Esophagus mucosa (tissue), 1 donor: ENCODE results near the gene PDCD6IP. TPM values are rescaled to one million over a fixed set of nuclear protein-coding genes. Genes with fewer than 3 reads are reported as not detected.
"Not testable (repeated sequence)": the region's sequence is repeated elsewhere in the genome, so short reads cannot be mapped to it uniquely, and the experiment has no call there.

Source experiments
- ATAC-seq: fragments of 200-7000 bp; cut with Tn5 transposase; one replicate; pipeline ENCODE4 v1.9.1; 2020
- total RNA-seq: library from RNA; stranded (reverse); gene quantifications from one replicate; pipeline ENCODE4 v1.2.4, GENCODE V29; 2023
- donor health status: DM: yes; HTN: yes; CAD: no.

The PDCD6IP gene
- total RNA-seq, 1 donor from 2014 or later = 251 TPM

DNA sequence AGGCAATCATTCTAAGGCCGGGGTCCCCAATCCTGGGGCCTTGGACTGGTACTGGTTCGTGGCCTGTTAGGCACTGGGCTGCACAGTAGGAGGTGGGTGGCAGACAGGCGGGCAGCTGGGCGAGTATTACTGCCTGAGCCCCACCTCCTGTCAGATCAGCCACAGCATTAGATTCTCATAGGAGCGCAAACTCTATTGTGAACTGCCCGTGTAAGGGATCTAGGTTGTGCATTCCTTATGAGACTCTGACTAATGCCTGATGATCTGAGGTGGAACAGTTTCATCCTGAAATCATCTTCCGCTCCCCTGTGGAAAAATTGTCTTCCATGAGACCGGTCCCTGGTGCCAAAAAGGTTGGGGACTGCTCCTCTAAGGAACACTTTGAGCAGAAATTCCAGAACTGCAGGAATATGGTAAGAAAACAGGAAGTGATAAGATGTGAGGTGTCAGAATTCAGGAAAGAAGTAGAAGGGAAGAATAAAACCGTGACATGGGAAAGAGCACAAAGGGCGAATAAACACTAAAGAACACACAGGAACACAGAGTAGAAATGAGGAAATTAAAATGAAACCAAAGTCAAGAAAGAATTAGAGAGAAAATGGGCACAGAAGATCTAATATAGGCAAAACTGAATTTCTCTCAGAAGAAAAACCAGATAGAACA, 57.6 kb downstream of the PDCD6IP start:
- no peak for ATAC-seq

GRCh38 chr3:33857701-33858100, 59.3 kb downstream of the PDCD6IP start:
- not testable (repeated sequence) for ATAC-seq

DNA sequence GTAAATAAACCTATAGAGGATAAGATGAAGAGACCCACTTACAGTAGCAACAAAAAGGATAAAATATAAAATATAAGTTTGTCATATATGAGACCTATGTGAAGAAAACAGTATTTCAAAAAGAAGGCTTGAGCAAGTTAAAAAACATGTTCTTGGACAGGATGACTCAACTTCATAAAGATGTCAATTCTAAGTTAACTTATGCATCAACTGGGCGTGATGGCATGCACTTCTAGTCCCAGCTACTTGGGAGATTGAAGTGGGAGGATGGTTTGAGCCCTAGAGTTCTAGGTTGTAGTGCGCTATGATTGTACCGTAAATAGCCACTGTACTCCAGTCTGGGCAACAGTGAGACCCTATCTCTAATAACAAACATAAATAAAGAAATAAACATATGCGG, 59.7 kb downstream of the PDCD6IP start:
- ATAC-seq = no peak

- no peak for ATAC-seq
These were observed 62.1 kb downstream of the PDCD6IP start for GRCh38 chr3:33860373-33861050.

DNA sequence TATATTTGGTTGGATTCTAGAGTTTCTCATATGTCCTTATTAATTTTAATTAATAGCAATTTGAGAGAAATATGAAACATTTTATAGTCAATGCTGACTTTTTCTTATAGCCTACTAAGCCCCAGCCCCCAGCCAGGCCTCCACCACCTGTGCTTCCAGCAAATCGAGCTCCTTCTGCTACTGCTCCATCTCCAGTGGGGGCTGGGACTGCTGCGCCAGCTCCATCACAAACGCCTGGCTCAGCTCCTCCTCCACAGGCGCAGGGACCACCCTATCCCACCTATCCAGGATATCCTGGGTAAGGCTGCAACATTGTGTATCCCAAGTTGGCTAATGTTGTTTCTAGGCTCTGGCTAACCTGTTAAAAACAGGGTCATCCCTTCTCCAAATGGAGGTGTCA, 66.7 kb downstream of the PDCD6IP start:
- ATAC-seq = no peak

DNA sequence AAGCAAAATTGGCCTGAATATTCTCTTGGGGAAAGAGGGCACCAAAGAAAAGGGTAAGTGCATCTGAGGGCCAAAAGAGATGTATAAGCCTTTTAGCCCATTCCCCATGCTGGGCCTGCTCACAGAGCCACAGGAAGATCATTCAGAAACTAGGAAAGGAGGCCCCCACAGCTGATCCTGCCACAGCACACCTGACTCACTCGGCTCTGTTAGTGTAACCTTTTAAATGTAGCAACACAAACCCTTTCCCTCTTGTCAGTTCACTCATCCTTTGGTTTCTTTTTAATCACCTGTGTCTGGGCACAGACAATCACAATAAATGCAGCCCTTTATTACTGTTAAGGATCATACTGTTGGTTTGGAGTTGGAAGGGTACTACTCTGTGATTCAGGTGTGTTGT, 69.9 kb downstream of the PDCD6IP start:
- ATAC-seq = no peak

DNA sequence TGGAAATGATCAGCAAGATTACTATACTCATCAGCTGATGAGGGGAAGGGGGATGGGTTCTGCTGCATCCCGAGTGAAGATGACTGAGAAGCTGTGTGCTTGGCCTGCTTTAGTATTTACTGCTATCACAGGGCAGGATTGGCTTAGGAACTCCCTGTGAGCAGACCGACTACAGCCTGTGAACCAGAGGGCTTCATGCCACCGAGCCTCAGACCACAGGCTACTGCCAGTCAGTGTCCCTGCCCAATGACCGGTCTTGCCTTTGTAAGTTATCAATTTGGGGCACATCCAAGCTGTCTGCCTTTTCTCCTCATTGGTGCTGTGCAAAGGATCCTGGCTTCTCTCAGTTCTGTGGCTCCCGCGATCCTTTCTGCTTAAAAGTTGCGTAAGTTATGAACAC, 71.5 kb downstream of the PDCD6IP start:
- no peak for ATAC-seq

DNA sequence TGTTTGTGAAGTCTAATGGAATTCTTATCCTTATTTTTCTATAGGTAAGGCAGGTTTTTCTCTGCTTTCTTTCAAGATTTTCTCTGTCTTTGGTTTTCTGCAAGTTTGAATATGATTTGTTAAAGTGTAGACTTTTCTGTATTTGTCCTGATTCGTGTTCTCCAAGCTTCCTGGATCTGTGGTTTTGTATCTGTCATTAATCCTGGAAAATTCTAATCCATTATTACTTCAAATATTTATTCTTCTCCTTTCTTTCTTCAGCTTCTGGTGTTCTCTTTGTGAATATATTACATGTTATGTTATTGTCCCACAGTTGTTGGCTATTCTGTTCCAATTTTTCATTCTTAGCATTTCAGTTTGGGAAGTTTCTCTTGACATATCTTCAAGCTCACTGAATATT, 76.4 kb downstream of the PDCD6IP start:
- no peak for ATAC-seq

GRCh38 chr3:33875680-33876079, 77.2 kb downstream of the PDCD6IP start:
- ATAC-seq = no peak

GRCh38 chr3:33877187-33877586, 78.8 kb downstream of the PDCD6IP start:
- ATAC-seq = no peak

DNA sequence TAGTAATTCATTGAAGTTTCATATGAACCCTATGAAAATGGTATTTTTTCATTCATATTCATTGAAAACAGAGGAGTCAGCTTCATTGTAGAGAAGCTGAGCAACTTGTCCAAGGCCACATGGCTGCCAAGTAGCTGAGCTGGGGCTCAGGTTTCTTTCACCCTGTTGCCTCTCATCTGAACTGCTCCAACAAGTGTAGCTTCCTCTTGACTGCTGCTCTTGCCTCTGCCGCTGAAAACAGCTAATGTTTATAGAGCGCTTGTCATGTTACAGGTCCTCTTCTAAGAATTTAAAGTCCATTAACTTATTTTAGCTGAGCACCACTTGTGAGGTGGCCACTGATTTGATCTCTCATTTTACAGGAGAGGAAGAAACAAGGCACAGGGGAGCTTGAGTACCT, 81.1 kb downstream of the PDCD6IP start:
- no peak for ATAC-seq

DNA sequence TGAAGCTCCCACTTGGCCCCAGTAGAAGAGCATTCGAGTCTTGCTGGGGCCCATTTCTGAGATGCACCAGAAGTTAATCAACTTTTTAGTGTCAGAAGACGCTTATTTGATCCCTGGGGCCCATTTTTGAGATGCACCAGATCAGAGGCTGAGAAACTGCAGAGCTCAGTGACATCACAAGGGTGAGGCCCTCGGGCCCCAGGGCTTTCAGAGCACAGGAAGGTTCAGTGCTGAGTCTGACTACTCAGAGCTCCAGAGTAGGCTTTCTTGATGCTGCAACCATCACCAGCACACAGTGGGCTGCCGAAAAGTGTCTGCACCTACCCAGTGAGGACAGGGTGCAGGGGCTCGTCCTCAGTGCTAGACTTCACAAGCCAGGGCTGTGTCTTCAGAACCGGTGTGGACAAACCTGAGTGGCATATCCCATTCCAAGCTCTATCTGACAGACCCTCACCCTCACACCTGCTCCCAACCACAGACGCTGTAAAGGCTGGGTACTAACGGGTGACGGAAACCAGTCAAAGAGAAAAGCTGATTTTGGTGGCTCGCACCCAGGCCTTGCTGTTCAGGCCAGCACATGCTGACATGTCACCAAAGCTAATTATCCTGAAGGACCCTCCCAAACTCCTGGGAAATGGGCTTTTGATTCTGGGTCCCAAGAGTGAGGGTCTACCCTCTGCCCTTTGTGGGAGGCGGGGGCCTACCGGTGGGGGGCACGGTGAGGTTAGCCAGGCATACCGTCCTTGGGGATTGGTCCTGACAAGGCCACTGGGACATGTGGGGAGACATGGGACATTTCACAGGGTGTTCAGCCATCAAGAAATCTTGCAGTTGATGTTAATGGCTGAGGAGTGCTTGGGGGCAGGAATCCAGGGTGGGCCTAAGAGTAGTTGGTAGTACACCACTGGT, 83.0 kb downstream of the PDCD6IP start:
- peak; percentile 49 for ATAC-seq

GRCh38 chr3:33882296-33882695, 83.9 kb downstream of the PDCD6IP start:
- no peak for ATAC-seq

- no peak for ATAC-seq
These were observed 85.1 kb downstream of the PDCD6IP start for GRCh38 chr3:33883538-33883950.

DNA sequence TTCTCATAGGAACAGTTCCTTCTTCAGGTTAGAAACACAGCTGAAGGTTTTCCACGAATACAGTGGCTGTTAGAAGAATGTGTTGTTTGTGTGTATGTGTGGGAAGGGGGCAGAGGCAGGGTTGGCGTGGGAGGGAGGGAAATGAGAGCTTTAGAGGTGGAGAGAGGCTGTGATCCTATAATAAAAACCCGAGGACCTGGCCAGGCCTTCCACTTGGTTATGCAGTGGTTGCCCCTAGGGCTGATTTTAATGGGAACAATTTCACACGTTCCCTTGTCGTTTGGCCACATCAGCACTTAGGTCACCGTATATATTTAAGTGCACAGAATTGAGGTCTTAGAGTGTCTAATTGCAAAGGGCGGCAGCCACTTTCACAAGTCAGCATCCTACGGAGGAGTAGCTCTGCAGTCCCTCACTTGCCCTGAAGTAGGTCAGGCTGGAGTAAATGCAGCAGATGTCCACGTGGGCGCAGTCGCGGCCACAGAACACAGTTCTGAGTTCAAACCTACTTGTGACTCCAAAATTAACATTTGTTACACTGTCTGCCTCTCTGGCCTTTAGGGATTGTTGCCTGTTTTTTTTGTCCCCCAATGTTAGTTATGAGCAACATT, 85.6 kb downstream of the PDCD6IP start:
- ATAC-seq = no peak

DNA sequence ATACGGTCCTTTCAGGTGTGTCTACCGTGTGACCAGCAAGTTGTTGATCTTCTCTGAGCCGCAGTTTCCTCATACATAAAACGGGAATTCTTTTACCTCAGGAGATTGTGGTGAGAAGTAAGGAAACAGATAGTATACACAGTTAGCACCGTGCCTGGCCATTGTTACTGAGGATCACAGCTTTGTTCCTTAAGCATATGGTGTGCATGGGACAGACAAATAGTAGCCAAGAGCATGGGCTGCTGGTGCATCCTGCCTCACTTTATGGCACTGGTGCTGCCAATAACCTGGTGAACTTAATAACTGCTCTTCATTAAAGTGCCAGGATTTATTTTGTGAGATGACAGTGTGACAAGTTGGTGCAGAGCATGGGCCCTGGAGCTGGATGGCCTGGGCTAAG, 86.3 kb downstream of the PDCD6IP start:
- no peak for ATAC-seq

DNA sequence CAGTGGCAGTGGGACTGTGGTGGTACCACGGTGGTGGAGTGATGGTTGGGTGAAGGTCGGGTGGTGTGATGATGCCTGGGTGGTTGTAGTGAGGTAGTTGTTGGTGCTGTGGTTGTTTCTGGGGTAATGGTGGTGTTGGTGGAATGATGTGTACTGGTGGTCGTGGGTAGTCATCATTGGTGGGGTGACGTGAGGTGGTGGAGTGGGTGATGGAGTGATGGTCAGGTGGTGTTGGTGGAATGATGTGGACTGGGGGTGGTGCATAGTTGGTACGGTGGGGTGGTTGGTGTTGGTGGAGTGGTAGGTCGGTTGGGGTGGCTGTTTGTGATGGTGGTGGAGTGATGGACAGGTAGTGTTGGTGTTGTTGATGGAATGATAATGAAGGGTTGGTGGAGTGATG, 87.1 kb downstream of the PDCD6IP start:
- ATAC-seq = no peak

GRCh38 chr3:33886015-33886414, 87.6 kb downstream of the PDCD6IP start:
- no peak for ATAC-seq

GRCh38 chr3:33887478-33887877, 89.0 kb downstream of the PDCD6IP start:
- ATAC-seq = no peak

- no peak for ATAC-seq
These were observed 91.1 kb downstream of the PDCD6IP start for GRCh38 chr3:33889394-33890039.

GRCh38 chr3:33892655-33893054, 94.2 kb downstream of the PDCD6IP start:
- no peak for ATAC-seq

DNA sequence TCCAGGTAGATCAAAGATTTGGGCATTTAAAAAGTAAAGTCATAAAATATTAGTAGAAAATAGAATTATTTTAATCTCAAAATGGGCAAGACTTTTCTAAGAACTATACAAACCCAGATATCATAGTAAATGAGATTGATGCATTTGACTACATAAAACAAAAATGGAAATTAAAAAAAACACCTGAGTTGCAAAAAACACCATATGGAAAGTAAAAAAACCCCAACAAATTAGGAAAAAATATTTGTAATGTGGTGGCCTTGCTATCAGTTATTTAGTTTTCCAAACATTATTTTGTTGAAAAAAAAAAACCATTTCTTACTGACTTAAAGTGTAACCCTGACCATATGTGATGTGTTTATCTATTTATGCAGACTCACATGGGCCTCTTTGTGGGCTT, 97.2 kb downstream of the PDCD6IP start:
- ATAC-seq = no peak

GRCh38 chr3:33897306-33897705, 98.9 kb downstream of the PDCD6IP start:
- ATAC-seq = no peak
